SU-DHL-6 (cell line): ENCODE results near the gene ADH5.

Experiments
- H2AFZ ChIP-seq: fragments of 200-600 bp; sonication (generic); 2 replicates; pipeline ENCODE4 v1.6.1; 2014; ENCODE audit warnings: low read depth, mild to moderate bottlenecking, moderate library complexity, mixed read lengths, antibody characterized with exemption, low read length; ENCODE audit not compliant: severe bottlenecking
- H3F3A ChIP-seq: fragments of 200-600 bp; shearing (Covaris generic); 2 replicates; pipeline ENCODE4 v1.6.0; 2016; ENCODE audit warnings: antibody characterized with exemption, mild to moderate bottlenecking; ENCODE audit not compliant: insufficient read depth
- H3K27ac ChIP-seq: fragments of 200-600 bp; sonication (generic); 2 replicates; pipeline ENCODE4 v1.5.1; 2016; ENCODE audit warnings: low read depth, mild to moderate bottlenecking, low read length, moderate library complexity, mixed read lengths
- H3K27me3 ChIP-seq: fragments of 200-600 bp; sonication (generic), shearing (Covaris generic); 2 replicates; pipeline ENCODE4 v1.6.0; 2014; ENCODE audit warnings: mild to moderate bottlenecking, low read length
- H3K36me3 ChIP-seq: fragments of 200-600 bp; sonication (generic); 2 replicates; pipeline ENCODE4 v1.6.1; 2014; ENCODE audit warnings: mild to moderate bottlenecking, low read length, mixed read lengths
- H3K4me2 ChIP-seq: fragments of 300-600, 200-600 bp; shearing (Covaris generic), sonication (generic); 2 replicates; pipeline ENCODE4 v1.6.0; 2014; ENCODE audit warnings: low read length, low read depth, mild to moderate bottlenecking; ENCODE audit not compliant: poor library complexity, severe bottlenecking
- H3K4me3 ChIP-seq: fragments of 200-600 bp; sonication (generic); 2 replicates; pipeline ENCODE4 v1.5.1; 2014; ENCODE audit warnings: antibody characterized with exemption, low read length, mild to moderate bottlenecking, mixed read lengths; ENCODE audit not compliant: insufficient read depth, poor library complexity, severe bottlenecking
- H3K79me2 ChIP-seq: fragments of 200-600 bp; sonication (generic); 2 replicates; pipeline ENCODE4 v1.6.1; 2014; ENCODE audit warnings: mild to moderate bottlenecking, low read length, moderate library complexity; ENCODE audit not compliant: insufficient read depth
- H3K9ac ChIP-seq: fragments of 200-600 bp; sonication (generic); 2 replicates; pipeline ENCODE4 v1.7.0; 2014; ENCODE audit warnings: mild to moderate bottlenecking, low read length
- H3K9me2 ChIP-seq: fragments of 200-600 bp; sonication (generic); replicated peaks from 2 replicates; pipeline ENCODE4 v1.6.1; 2014; ENCODE audit warnings: low read length; ENCODE audit not compliant: insufficient read depth
- H3K9me3 ChIP-seq: fragments of 200-600 bp; sonication (generic); 2 replicates; pipeline ENCODE4 v1.6.1; 2014; ENCODE audit warnings: low read length, mixed read lengths; ENCODE audit not compliant: insufficient read depth
- H4K20me1 ChIP-seq: fragments of 200-600 bp; sonication (generic); 2 replicates; pipeline ENCODE4 v1.6.1; 2014; ENCODE audit warnings: low read depth, mild to moderate bottlenecking, antibody characterized with exemption, low read length, moderate library complexity, mixed read lengths
- EZH2phosphoT487 ChIP-seq: fragments of 200-600 bp; sonication (generic), shearing (Covaris generic); conservative IDR thresholded peaks from 2 replicates; pipeline ENCODE4 v1.6.1; 2018; ENCODE audit warnings: mild to moderate bottlenecking, antibody characterized with exemption, low read length, moderate library complexity, mixed read lengths
- TF ChIP-seq, protein P1 (sequence below): fragments of 200-600 bp; sonication (generic); IDR thresholded peaks from one replicate; pipeline ENCODE4 v1.5.1; 2017; ENCODE audit warnings: antibody characterized with exemption, mild to moderate bottlenecking, low read length, moderate library complexity; ENCODE audit not compliant: insufficient read depth, poor library complexity, severe bottlenecking

ADH5 gene

DNA sequence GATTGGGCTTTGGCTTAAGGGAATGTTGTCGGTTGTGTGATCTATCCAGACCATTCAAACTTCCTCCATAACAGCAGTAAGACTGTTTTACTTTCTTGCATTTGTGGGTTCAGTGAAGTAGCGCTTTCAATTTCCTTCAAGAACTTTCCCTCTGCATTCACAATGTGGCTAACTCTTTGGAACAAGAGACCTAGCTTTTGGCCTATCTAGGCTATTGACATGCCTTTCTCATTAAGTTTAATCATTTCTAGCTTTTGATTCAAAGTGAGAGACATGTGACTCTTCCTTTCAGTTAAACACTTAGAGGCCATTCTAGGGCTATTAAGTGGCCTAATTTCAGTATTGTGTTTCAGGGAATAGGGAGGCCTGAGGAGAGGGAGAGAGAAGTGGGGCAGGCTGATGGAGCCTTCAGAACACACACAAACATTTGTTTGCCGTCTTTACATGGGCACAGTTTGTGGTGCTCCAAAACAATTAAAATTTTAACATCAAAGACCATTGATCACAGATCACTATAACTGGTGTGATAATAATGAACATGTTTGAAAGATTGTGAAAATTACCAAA, 34.1 kb downstream of the ADH5 start:
- no peaks in the 10 kb centered on the region for H3K79me2 ChIP-seq
- H3K36me3 ChIP-seq, result no peaks in the 10 kb centered on the region
- H3K9ac ChIP-seq, result no peak overlapping the region
- H3K9me2 ChIP-seq, result no peaks in the 10 kb centered on the region
- H3K4me3 ChIP-seq, result no peak overlapping the region
- H2AFZ ChIP-seq, result no peak overlapping the region
- no peak overlapping the region for H3K27ac ChIP-seq
- no peaks in the 10 kb centered on the region for H4K20me1 ChIP-seq
- no peak overlapping the region for H3K4me2 ChIP-seq
- TF ChIP-seq EZH2phosphoT487, result no peak
- TF ChIP-seq, protein P1, sequence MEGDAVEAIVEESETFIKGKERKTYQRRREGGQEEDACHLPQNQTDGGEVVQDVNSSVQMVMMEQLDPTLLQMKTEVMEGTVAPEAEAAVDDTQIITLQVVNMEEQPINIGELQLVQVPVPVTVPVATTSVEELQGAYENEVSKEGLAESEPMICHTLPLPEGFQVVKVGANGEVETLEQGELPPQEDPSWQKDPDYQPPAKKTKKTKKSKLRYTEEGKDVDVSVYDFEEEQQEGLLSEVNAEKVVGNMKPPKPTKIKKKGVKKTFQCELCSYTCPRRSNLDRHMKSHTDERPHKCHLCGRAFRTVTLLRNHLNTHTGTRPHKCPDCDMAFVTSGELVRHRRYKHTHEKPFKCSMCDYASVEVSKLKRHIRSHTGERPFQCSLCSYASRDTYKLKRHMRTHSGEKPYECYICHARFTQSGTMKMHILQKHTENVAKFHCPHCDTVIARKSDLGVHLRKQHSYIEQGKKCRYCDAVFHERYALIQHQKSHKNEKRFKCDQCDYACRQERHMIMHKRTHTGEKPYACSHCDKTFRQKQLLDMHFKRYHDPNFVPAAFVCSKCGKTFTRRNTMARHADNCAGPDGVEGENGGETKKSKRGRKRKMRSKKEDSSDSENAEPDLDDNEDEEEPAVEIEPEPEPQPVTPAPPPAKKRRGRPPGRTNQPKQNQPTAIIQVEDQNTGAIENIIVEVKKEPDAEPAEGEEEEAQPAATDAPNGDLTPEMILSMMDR, result no peak
- no peaks in the 10 kb centered on the region for H3F3A ChIP-seq
- H3K9me3 ChIP-seq, result no peaks in the 10 kb centered on the region
- H3K27me3 ChIP-seq, result no peaks in the 10 kb centered on the region

DNA sequence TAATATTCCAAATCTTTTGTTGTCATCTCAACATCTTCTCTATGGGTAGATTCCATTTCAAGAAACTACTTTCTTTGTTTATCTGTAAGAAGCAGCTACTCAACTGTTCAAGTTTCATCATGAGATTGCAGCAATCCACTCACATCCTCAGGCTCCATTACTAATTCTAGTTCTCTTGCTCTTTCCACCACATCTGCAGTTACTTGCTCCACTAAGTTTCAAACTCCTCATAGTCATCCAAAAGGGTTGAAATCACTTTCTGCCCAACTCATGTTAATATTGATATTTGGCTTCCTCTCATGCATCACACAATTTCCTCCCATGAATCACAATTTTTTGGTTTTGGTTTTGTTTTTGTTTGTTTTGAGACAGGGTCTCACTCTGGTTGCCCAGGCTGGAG, 35.7 kb downstream of the ADH5 start:
- H3K9ac ChIP-seq, result no peak overlapping the region

GRCh38 chr4:99047710-99048109, 40.9 kb downstream of the ADH5 start:
- H3K9me3 ChIP-seq, result no peaks in the 10 kb centered on the region
- H3K27ac ChIP-seq, result no peak overlapping the region
- no peaks in the 10 kb centered on the region for H3K79me2 ChIP-seq
- no peaks in the 10 kb centered on the region for H3K36me3 ChIP-seq
- TF ChIP-seq, protein P1, result no peak
- TF ChIP-seq EZH2phosphoT487, result no peak
- H3K27me3 ChIP-seq, result no peaks in the 10 kb centered on the region
- no peak overlapping the region for H3K9ac ChIP-seq
- no peaks in the 10 kb centered on the region for H3K9me2 ChIP-seq
- no peak overlapping the region for H3K4me2 ChIP-seq
- no peak overlapping the region for H2AFZ ChIP-seq
- H4K20me1 ChIP-seq, result no peaks in the 10 kb centered on the region
- no peak overlapping the region for H3K4me3 ChIP-seq
- H3F3A ChIP-seq, result no peaks in the 10 kb centered on the region

More for the DNA sequence above, 35.7 kb downstream of the ADH5 start:
- Histone ChIP-seq H3K9me3 (no peaks in the 10 kb centered on the region), H3K4me2 (no peak overlapping the region), H3K27ac (no peak overlapping the region), H4K20me1 (no peaks in the 10 kb centered on the region), H3F3A (no peaks in the 10 kb centered on the region), H3K4me3 (no peak overlapping the region), H3K79me2 (no peaks in the 10 kb centered on the region), H3K9me2 (no peaks in the 10 kb centered on the region), H3K36me3 (no peaks in the 10 kb centered on the region), H2AFZ (no peak overlapping the region), H3K27me3 (no peaks in the 10 kb centered on the region)
- no peak for TF ChIP-seq EZH2phosphoT487
- TF ChIP-seq, protein P1, result no peak
